GM10266 (cell line): ENCODE data around the gene ARL2.

Experiments used
- DNase-seq: peaks from one replicate; pipeline ENCODE4 v3.0.0; 2012; ENCODE audit errors: extremely low spot score
- CTCF ChIP-seq: IDR thresholded peaks from 2 replicates; pipeline ENCODE4 v1.5.1; 2012; ENCODE audit warnings: mild to moderate bottlenecking, low read depth; ENCODE audit not compliant: control insufficient read depth, insufficient read depth; ENCODE audit errors: missing control alignments

ARL2 gene

DNA sequence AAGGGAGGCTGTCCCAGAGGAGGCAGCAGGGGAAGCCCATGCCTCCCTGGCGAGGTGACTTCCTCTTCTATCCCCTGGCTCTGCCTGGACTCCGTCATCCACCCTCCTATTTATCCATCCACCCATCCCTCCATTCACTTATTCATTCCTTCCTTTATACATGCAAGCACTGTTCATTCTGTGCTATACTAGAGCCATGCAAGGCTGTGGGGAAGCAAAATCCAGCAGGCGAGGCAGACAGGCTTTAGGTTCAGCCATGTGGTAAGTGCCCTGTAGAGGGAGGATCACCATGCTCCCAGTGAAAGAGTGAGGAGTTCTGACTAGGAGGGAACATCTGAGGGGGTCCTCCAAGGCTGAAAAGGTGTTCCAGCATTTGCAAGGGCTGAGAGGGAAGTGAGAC, 45.6 kb downstream of the ARL2 start:
- DNase-seq, result no peak
- no peak for TF ChIP-seq CTCF

DNA sequence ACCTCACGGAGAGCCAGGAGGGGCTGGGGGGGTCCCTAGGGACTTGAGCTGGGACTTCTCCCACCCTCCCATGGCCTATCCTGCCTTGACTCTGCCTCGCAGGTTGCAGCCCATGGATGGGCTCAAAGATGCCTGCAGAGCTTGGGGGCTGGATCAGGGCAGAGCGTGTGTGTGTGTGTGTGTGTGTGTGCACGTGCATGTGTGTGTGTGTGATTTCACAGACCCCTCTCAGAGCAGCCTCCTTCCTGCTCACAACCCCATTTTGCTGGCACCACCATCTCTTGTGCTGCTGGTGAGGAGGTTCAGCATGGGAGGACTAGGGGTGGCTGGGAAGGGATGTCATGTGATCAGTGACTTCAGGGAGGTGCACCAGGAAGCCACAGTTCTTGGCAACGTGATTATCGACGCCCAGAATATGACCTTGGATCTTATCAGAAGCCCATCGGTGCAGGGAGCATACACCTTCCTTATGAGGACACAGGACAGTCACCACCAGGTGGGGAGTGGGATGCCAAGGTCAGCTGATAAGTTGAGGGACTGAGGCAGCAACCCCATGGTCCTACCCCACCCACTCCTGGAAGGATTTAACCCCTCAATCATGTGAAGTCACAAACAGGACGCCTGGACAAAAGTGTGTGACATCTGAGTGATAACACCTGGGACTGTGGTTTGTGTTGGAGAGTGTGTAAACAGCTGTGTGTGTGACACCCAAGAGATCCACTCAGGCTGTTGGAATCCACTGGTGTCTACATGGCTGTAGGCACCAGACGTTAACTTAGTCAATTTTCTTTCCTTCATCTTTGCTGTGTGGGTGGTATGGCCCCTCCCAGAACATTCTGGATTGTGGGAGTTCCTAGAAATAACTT, 46.2 kb downstream of the ARL2 start:
- no peak for DNase-seq

GRCh38 chr11:65060913-65061408, 47.0 kb downstream of the ARL2 start:
- TF ChIP-seq CTCF, result no peak
- DNase-seq, result no peak

More for the DNA sequence above, 46.2 kb downstream of the ARL2 start:
- no peak for TF ChIP-seq CTCF

DNA sequence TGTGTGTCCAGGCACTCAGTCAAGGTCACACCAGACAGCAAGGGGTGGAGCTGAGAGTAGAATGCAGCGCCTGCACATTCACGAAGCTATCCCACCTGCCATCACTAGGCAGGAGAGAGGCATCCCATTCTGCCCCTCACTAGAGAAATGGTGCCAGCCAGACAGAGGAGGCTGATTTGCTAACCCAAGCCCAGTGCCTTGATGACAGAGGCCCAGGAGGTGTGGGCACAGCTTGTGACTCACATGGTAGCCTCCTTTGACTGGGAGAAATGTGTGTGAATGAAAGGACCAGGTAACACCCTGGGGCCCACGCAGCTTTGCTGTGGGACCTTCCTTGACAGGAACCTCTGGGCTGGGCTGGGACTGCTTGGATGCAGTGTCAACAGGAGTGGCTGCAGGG, 49.6 kb downstream of the ARL2 start:
- no peak for TF ChIP-seq CTCF
- no peak for DNase-seq

DNA sequence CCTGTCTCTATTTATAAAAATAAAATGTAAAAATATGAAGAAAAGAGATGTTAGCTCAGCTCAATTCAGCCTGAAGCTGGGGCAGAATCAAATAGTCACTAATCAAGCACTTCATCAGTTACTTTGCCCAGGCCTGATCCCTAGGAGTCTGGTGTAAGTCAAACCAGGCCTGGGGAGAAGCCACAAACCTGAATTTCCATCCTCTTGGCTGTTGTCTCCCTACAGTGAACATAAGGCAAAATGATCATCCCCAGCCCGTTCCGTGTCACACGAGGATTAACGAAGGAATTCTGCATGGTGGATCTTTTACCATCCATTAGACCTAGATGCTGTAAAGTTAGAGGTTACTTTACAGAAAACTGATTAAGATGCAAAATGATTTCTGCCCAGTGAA, 50.9 kb downstream of the ARL2 start:
- no peak for TF ChIP-seq CTCF
- no peak for DNase-seq

DNA sequence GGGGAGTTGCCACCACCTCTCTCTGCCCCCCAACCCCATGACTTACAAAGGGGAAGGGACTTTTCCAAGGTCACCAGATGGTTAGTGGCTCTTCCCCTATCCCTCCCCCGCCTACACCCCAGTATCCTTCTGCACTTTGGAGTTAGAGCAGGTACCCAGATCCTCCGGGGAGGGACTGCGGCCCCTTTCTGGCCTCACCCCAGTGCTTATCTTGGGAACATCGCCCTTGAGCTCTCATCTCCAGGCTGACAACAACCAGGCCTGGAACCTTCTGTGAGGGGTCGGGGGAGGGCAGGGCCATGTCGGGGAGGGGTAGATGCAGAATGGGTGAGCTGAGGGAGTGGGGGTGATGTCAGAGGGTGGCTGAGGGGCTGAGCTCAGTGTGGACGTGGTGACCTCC, 51.9 kb downstream of the ARL2 start:
- no peak for TF ChIP-seq CTCF
- no peak for DNase-seq

GRCh38 chr11:65066315-65066714, 52.4 kb downstream of the ARL2 start:
- TF ChIP-seq CTCF, result no peak
- no peak for DNase-seq
